HEK293 (cell line): ENCODE measurements around the gene SLC6A1.

ENCODE experiments used
- SCRT1 ChIP-seq: fragments of 450-650 bp; formaldehyde crosslinking; IDR thresholded peaks from 2 replicates; pipeline ENCODE4 v1.5.1; 2016; ENCODE audit warnings: missing biosample characterization, missing genetic modification characterization, borderline replicate concordance
- ZNF132 ChIP-seq: fragments of 450-650 bp; formaldehyde crosslinking; IDR thresholded peaks from 2 replicates; pipeline ENCODE4 v1.5.1; 2017; ENCODE audit warnings: missing biosample characterization, missing genetic modification characterization, borderline replicate concordance
- ZNF138 ChIP-seq: fragments of 450-650 bp; formaldehyde crosslinking; IDR thresholded peaks from 2 replicates; pipeline ENCODE4 v1.5.1; 2016; ENCODE audit warnings: missing biosample characterization, missing genetic modification characterization, borderline replicate concordance
- ZNF157 ChIP-seq: fragments of 450-650 bp; formaldehyde crosslinking; IDR thresholded peaks from 2 replicates; pipeline ENCODE4 v1.5.1; 2016; ENCODE audit warnings: missing biosample characterization, missing genetic modification characterization
- ZNF274 ChIP-seq, 2 experiments: fragments of 200-500 bp in 1 of 2; fragments of 450-650 bp in 1 of 2; sonication (Bioruptor generic) in 1 of 2; formaldehyde crosslinking in 1 of 2; IDR thresholded peaks; 2 replicates each; pipeline versions ENCODE4 v1.5.1 to v1.6.1; 2014 to 2016; ENCODE audit warnings: borderline replicate concordance in 1 of 2, inconsistent platforms in 1 of 2, low read length in 1 of 2, missing biosample characterization in 1 of 2, missing genetic modification characterization in 1 of 2
- ZNF394 ChIP-seq: fragments of 450-650 bp; formaldehyde crosslinking; IDR thresholded peaks from 2 replicates; pipeline ENCODE4 v1.5.1; 2016; ENCODE audit warnings: missing biosample characterization, missing genetic modification characterization, mild to moderate bottlenecking, moderate library complexity, borderline replicate concordance
- ZNF473 ChIP-seq: fragments of 450-650 bp; formaldehyde crosslinking; IDR thresholded peaks from 2 replicates; pipeline ENCODE4 v1.5.1; 2017; ENCODE audit warnings: missing biosample characterization, missing genetic modification characterization
- TF ChIP-seq, protein P1 (sequence below): fragments of 450-650 bp; formaldehyde crosslinking; IDR thresholded peaks from 2 replicates; pipeline ENCODE4 v1.5.1; 2016; ENCODE audit warnings: missing biosample characterization, missing genetic modification characterization
- TF ChIP-seq, protein P2 (sequence below): fragments of 450-650 bp; formaldehyde crosslinking; IDR thresholded peaks from 2 replicates; pipeline ENCODE4 v1.5.1; 2016; ENCODE audit warnings: missing biosample characterization, missing genetic modification characterization
- TF ChIP-seq, protein P3 (sequence below): fragments of 450-650 bp; formaldehyde crosslinking; IDR thresholded peaks from 2 replicates; pipeline ENCODE4 v1.5.1; 2016; ENCODE audit warnings: missing biosample characterization, missing genetic modification characterization, borderline replicate concordance

DNA sequence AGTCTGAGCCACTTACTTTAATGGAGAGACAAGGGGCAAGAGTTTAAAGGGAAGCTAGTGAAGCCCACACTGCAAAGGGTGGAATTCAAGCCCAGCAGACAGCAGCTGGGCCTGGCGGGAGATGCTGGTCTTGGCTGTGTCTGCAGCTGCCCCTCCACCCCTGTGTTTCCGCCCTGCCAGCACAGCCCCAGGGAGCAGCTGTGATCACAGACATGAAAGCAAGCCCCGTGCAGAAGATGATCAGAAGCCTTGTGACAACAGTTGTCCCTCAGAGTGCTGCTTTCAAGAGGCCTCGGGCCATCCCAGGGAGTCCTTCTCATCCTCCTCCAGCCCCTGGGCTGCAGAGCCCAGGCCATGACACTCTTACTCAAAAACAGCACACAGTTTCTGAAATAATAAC is 24.1 kb upstream of the SLC6A1 start:
- TF ChIP-seq SCRT1 (tag by site-specific recombination) (no peak), ZNF138 (tag by site-specific recombination) (no peak), ZNF473 (no peak), ZNF394 (tag by site-specific recombination) (no peak), ZNF274 (IDR thresholded peaks at IDR 0.05; ENCODE audit: low read length) (no peak), ZNF274 (tag by site-specific recombination; IDR thresholded peaks at IDR 0.05; ENCODE audit: borderline replicate concordance) (no peak), ZNF157 (tag by site-specific recombination) (no peak), ZNF132 (no peak)
- TF ChIP-seq, protein P1, sequence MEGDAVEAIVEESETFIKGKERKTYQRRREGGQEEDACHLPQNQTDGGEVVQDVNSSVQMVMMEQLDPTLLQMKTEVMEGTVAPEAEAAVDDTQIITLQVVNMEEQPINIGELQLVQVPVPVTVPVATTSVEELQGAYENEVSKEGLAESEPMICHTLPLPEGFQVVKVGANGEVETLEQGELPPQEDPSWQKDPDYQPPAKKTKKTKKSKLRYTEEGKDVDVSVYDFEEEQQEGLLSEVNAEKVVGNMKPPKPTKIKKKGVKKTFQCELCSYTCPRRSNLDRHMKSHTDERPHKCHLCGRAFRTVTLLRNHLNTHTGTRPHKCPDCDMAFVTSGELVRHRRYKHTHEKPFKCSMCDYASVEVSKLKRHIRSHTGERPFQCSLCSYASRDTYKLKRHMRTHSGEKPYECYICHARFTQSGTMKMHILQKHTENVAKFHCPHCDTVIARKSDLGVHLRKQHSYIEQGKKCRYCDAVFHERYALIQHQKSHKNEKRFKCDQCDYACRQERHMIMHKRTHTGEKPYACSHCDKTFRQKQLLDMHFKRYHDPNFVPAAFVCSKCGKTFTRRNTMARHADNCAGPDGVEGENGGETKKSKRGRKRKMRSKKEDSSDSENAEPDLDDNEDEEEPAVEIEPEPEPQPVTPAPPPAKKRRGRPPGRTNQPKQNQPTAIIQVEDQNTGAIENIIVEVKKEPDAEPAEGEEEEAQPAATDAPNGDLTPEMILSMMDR (tag by site-specific recombination) = no peak
- TF ChIP-seq, protein P2, sequence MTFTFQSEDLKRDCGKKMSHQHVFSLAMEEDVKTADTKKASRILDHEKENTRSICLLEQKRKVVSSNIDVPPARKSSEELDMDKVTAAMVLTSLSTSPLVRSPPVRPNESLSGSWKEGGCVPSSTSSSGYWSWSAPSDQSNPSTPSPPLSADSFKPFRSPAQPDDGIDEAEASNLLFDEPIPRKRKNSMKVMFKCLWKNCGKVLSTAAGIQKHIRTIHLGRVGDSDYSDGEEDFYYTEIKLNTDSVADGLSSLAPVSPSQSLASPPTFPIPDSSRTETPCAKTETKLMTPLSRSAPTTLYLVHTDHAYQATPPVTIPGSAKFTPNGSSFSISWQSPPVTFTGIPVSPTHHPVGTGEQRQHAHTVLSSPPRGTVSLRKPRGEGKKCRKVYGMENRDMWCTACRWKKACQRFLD (tag by site-specific recombination) = no peak
- TF ChIP-seq, protein P3, sequence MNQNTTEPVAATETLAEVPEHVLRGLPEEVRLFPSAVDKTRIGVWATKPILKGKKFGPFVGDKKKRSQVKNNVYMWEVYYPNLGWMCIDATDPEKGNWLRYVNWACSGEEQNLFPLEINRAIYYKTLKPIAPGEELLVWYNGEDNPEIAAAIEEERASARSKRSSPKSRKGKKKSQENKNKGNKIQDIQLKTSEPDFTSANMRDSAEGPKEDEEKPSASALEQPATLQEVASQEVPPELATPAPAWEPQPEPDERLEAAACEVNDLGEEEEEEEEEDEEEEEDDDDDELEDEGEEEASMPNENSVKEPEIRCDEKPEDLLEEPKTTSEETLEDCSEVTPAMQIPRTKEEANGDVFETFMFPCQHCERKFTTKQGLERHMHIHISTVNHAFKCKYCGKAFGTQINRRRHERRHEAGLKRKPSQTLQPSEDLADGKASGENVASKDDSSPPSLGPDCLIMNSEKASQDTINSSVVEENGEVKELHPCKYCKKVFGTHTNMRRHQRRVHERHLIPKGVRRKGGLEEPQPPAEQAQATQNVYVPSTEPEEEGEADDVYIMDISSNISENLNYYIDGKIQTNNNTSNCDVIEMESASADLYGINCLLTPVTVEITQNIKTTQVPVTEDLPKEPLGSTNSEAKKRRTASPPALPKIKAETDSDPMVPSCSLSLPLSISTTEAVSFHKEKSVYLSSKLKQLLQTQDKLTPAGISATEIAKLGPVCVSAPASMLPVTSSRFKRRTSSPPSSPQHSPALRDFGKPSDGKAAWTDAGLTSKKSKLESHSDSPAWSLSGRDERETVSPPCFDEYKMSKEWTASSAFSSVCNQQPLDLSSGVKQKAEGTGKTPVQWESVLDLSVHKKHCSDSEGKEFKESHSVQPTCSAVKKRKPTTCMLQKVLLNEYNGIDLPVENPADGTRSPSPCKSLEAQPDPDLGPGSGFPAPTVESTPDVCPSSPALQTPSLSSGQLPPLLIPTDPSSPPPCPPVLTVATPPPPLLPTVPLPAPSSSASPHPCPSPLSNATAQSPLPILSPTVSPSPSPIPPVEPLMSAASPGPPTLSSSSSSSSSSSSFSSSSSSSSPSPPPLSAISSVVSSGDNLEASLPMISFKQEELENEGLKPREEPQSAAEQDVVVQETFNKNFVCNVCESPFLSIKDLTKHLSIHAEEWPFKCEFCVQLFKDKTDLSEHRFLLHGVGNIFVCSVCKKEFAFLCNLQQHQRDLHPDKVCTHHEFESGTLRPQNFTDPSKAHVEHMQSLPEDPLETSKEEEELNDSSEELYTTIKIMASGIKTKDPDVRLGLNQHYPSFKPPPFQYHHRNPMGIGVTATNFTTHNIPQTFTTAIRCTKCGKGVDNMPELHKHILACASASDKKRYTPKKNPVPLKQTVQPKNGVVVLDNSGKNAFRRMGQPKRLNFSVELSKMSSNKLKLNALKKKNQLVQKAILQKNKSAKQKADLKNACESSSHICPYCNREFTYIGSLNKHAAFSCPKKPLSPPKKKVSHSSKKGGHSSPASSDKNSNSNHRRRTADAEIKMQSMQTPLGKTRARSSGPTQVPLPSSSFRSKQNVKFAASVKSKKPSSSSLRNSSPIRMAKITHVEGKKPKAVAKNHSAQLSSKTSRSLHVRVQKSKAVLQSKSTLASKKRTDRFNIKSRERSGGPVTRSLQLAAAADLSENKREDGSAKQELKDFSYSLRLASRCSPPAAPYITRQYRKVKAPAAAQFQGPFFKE (tag by site-specific recombination) = no peak
